Keratinocyte (primary cell): ENCODE measurements around the gene DRD2. TPM values are rescaled to one million over a fixed set of nuclear protein-coding genes. Genes with fewer than 3 reads are reported as not detected.

Experiments
- DNase-seq: peaks from one replicate; pipeline ENCODE4 v3.0.0-alpha.2; 2011; ENCODE audit warnings: low read depth, missing footprints, low spot score
- FAIRE-seq: peaks from 2 replicates; lab custom pipeline; 2011; peaks lifted over from hg19 to GRCh38; lab: Jason Lieb, UNC
- H2AFZ ChIP-seq: 2 replicates; pipeline ENCODE4 v1.6.0; 2012; ENCODE audit warnings: low read length, control low read depth, inconsistent platforms; ENCODE audit not compliant: control insufficient read depth
- H3K27ac ChIP-seq: 2 replicates; pipeline ENCODE4 v1.5.1; 2011; ENCODE audit warnings: low read length; ENCODE audit not compliant: control insufficient read depth, insufficient read depth
- H3K27me3 ChIP-seq: 3 replicates; pipeline ENCODE4 v1.6.0; 2011; ENCODE audit warnings: low read length; ENCODE audit not compliant: control insufficient read depth, insufficient read depth; ENCODE audit errors: extremely low read depth
- H3K36me3 ChIP-seq, 2 experiments: 2 replicates in 1 of 2; 3 replicates in 1 of 2; pipeline ENCODE4 v1.5.1; 2011; ENCODE audit warnings: low read length in 2 of 2, mild to moderate bottlenecking in 1 of 2; ENCODE audit not compliant: control insufficient read depth in 2 of 2, insufficient read depth in 2 of 2; ENCODE audit errors: extremely low read depth in 1 of 2
- H3K4me1 ChIP-seq: 3 replicates; pipeline ENCODE4 v1.5.1; 2011; ENCODE audit warnings: low read length; ENCODE audit not compliant: control insufficient read depth, insufficient read depth; ENCODE audit errors: extremely low read depth
- H3K4me2 ChIP-seq: 3 replicates; pipeline ENCODE4 v1.6.0; 2011; ENCODE audit warnings: low read depth, low read length; ENCODE audit not compliant: control insufficient read depth, insufficient read depth; ENCODE audit errors: extremely low read depth
- H3K4me3 ChIP-seq, 3 experiments: fragments of 200-600 bp in 1 of 3; sonication (generic) in 1 of 3; 2 replicates in 2 of 3; 3 replicates in 1 of 3; pipeline ENCODE4 v1.5.1; 2011 to 2016; ENCODE audit warnings: low read length in 3 of 3, mild to moderate bottlenecking in 3 of 3, control low read depth in 2 of 3, inconsistent platforms in 1 of 3, low read depth in 1 of 3, mixed read lengths in 1 of 3, mixed run types in 1 of 3, moderate library complexity in 1 of 3; ENCODE audit not compliant: control insufficient read depth in 2 of 3, insufficient read depth in 2 of 3; ENCODE audit errors: extremely low read depth in 1 of 3
- H3K79me2 ChIP-seq: 2 replicates; pipeline ENCODE4 v1.6.0; 2012; ENCODE audit warnings: low read length; ENCODE audit not compliant: control insufficient read depth, insufficient read depth
- H3K9ac ChIP-seq: 3 replicates; pipeline ENCODE4 v1.6.0; 2011; ENCODE audit warnings: low read length; ENCODE audit not compliant: control insufficient read depth, insufficient read depth; ENCODE audit errors: extremely low read depth
- H3K9me1 ChIP-seq: 3 replicates; pipeline ENCODE4 v1.6.0; 2011; ENCODE audit warnings: low read length; ENCODE audit not compliant: control insufficient read depth, insufficient read depth; ENCODE audit errors: extremely low read depth
- H3K9me3 ChIP-seq: 2 replicates; pipeline ENCODE4 v1.5.1; 2012; ENCODE audit warnings: low read depth, low read length; ENCODE audit not compliant: control insufficient read depth
- H4K20me1 ChIP-seq: 3 replicates; pipeline ENCODE4 v1.6.0; 2011; ENCODE audit warnings: low read length; ENCODE audit not compliant: control insufficient read depth, insufficient read depth; ENCODE audit errors: extremely low read depth
- EZH2 ChIP-seq: IDR thresholded peaks from one replicate; pipeline ENCODE4 v1.6.1; 2012; ENCODE audit warnings: inconsistent platforms, mild to moderate bottlenecking, low read length, moderate library complexity
- dilution Hi-C: fragments of 300-500 bp; cut with MboI; formaldehyde crosslinking; loops from one replicate; pipeline ENCODE4 v1.7.0; 2020; ENCODE audit warnings: low sequenced_read_pairs; ENCODE audit not compliant: extremely low pct_ligation_motif_present
- polyA plus RNA-seq, 5 experiments: library from polyadenylated mRNA; depleted of rRNA in 3 of 5; stranded (reverse) in 3 of 5; stranded (forward) in 1 of 5; unstranded in 1 of 5; fragments of >200 nt; gene quantifications; 1 replicate in 1 of 5; 2 replicates in 3 of 5; 3 replicates in 1 of 5; pipeline versions ENCODE4 v1.2.1 to v1.2.3, GENCODE V29; 2011 to 2012; ENCODE audit warnings: missing spikeins in 2 of 5, low read depth in 1 of 5, low replicate concordance in 1 of 5
- TF ChIP-seq, protein P1 (sequence below), 3 experiments: IDR thresholded peaks in 1 of 3; conservative IDR thresholded peaks in 1 of 3; optimal IDR thresholded peaks in 1 of 3; 2 replicates in 2 of 3; 3 replicates in 1 of 3; pipeline versions ENCODE3 to v1.5.1; 2011; ENCODE audit warnings: low read length in 3 of 3, mild to moderate bottlenecking in 3 of 3, moderate library complexity in 2 of 3, control low read depth in 1 of 3, inconsistent platforms in 1 of 3; ENCODE audit not compliant: insufficient read depth in 2 of 3; ENCODE audit errors: extremely low read depth in 1 of 3

The DRD2 gene
- polyA plus RNA-seq, 1 donor (not counting 4 experiments of a cell fraction or from before 2014, with no cell fraction given) = 0.26 TPM

GRCh38 chr11:113426686-113427085 lies 48.5 kb downstream of the DRD2 start:
- dilution Hi-C loops = no loop called here
- H3K27me3 ChIP-seq = no peaks in the 10 kb centered on the region

DNA sequence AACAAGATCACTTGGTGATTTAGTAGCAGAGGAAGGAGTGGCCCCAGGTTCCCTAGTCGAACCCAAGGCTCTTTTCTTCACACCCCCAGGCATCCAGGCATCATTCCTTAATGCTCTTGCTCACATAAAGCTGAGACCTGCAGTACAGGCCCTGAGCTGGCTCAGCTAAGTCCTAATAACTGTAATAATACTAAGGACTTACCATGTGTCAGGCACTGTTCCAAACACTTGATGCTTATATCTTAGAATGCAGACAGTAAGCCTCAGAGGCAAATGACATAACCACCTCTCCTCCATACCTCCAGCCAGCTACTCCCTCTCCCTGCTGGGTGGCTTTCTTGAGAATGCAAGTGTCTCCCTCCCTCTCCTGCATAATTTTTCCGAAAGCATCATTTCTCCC lies 54.4 kb downstream of the DRD2 start:
- no peaks in the 10 kb centered on the region for H3K9me1 ChIP-seq
- no peak overlapping the region for H3K4me3 ChIP-seq
- dilution Hi-C loops = no loop called here
- no peak for TF ChIP-seq EZH2
- TF ChIP-seq, protein P1, sequence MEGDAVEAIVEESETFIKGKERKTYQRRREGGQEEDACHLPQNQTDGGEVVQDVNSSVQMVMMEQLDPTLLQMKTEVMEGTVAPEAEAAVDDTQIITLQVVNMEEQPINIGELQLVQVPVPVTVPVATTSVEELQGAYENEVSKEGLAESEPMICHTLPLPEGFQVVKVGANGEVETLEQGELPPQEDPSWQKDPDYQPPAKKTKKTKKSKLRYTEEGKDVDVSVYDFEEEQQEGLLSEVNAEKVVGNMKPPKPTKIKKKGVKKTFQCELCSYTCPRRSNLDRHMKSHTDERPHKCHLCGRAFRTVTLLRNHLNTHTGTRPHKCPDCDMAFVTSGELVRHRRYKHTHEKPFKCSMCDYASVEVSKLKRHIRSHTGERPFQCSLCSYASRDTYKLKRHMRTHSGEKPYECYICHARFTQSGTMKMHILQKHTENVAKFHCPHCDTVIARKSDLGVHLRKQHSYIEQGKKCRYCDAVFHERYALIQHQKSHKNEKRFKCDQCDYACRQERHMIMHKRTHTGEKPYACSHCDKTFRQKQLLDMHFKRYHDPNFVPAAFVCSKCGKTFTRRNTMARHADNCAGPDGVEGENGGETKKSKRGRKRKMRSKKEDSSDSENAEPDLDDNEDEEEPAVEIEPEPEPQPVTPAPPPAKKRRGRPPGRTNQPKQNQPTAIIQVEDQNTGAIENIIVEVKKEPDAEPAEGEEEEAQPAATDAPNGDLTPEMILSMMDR (optimal IDR thresholded peaks at IDR 0.05 in 1 of 3, IDR thresholded peaks at IDR 0.05 in 1 of 3, conservative IDR thresholded peaks at IDR 0.05 in 1 of 3; ENCODE audit: extremely low read depth in 1 of 3, insufficient read depth in 2 of 3, low read length in 3 of 3) = no peak
- no peaks in the 10 kb centered on the region for H4K20me1 ChIP-seq
- no peak overlapping the region for H3K4me2 ChIP-seq
- no peaks in the 10 kb centered on the region for H3K27me3 ChIP-seq
- no peaks in the 10 kb centered on the region for H3K36me3 ChIP-seq
- no peak for FAIRE-seq
- DNase-seq = no peak
- H3K9ac ChIP-seq = no peak overlapping the region
- H3K9me3 ChIP-seq = no peaks in the 10 kb centered on the region
- H3K79me2 ChIP-seq = no peaks in the 10 kb centered on the region
- no peak overlapping the region for H3K27ac ChIP-seq
- no peaks in the 10 kb centered on the region for H3K4me1 ChIP-seq
- H2AFZ ChIP-seq = no peak overlapping the region

More at GRCh38 chr11:113426686-113427085, 48.5 kb downstream of the DRD2 start:
- Histone ChIP-seq H2AFZ (no peak overlapping the region), H3K4me1 (peaks cover 9% of the 10 kb centered on the region), H3K79me2 (no peaks in the 10 kb centered on the region), H3K4me2 (no peak overlapping the region), H3K9me1 (no peaks in the 10 kb centered on the region), H3K4me3 (no peak overlapping the region), H3K9me3 (no peaks in the 10 kb centered on the region), H3K36me3 (no peaks in the 10 kb centered on the region), H3K9ac (no peak overlapping the region), H3K27ac (no peak overlapping the region), H4K20me1 (no peaks in the 10 kb centered on the region)
- FAIRE-seq (no peak), DNase-seq (no peak)
- no peak for TF ChIP-seq EZH2
- TF ChIP-seq, protein P1 (optimal IDR thresholded peaks at IDR 0.05 in 1 of 3, IDR thresholded peaks at IDR 0.05 in 1 of 3, conservative IDR thresholded peaks at IDR 0.05 in 1 of 3; ENCODE audit: extremely low read depth in 1 of 3, insufficient read depth in 2 of 3, low read length in 3 of 3) = no peak
